GM12878 (cell line): ENCODE data around the gene CCDC43. TPM values are rescaled to one million over a fixed set of nuclear protein-coding genes. Genes with fewer than 3 reads are reported as not detected.

Experiments used
- BMI1 ChIP-seq: fragments of 450-650 bp; IDR thresholded peaks from 2 replicates; pipeline ENCODE4 v1.6.1; 2016; ENCODE audit warnings: mild to moderate bottlenecking, moderate library complexity, borderline replicate concordance
- CBFB ChIP-seq: IDR thresholded peaks from 2 replicates; pipeline ENCODE4 v1.6.1; 2016; ENCODE audit warnings: antibody characterized with exemption, low read depth
- CREB1 ChIP-seq: IDR thresholded peaks from 2 replicates; pipeline ENCODE4 v1.6.1; 2012; ENCODE audit warnings: low read depth, mild to moderate bottlenecking, inconsistent platforms
- CREM ChIP-seq: IDR thresholded peaks from 2 replicates; pipeline ENCODE4 v1.6.1; 2014; ENCODE audit warnings: antibody characterized with exemption, low read depth
- E2F4 ChIP-seq: IDR thresholded peaks from 2 replicates; pipeline ENCODE4 v1.6.1; 2012; ENCODE audit warnings: low read depth, low read length, improper control_type of control experiment
- ESRRA ChIP-seq: IDR thresholded peaks from 2 replicates; pipeline ENCODE4 v1.6.1; 2012; ENCODE audit warnings: mild to moderate bottlenecking, low read length, improper control_type of control experiment
- FOXK2 ChIP-seq: fragments of 450-650 bp; IDR thresholded peaks from 2 replicates; pipeline ENCODE4 v1.6.1; 2017; ENCODE audit warnings: mild to moderate bottlenecking, moderate library complexity
- GATAD2B ChIP-seq: fragments of 450-650 bp; conservative IDR thresholded peaks from 2 replicates; pipeline ENCODE4 v1.6.1; 2017; ENCODE audit warnings: low read depth, mild to moderate bottlenecking, moderate library complexity
- HDGF ChIP-seq: fragments of 450-650 bp; IDR thresholded peaks from 2 replicates; pipeline ENCODE4 v1.6.1; 2016; ENCODE audit warnings: antibody characterized with exemption
- IKZF2 ChIP-seq, 2 experiments: fragments of 450-650 bp; IDR thresholded peaks; 2 replicates each; pipeline ENCODE4 v1.6.1; 2017; ENCODE audit warnings: mild to moderate bottlenecking in 2 of 2, moderate library complexity in 2 of 2
- JUND ChIP-seq: IDR thresholded peaks from 2 replicates; pipeline ENCODE4 v1.6.1; 2012; ENCODE audit warnings: low read depth, mild to moderate bottlenecking, low read length, improper control_type of control experiment, moderate library complexity
- NFXL1 ChIP-seq: fragments of 450-650 bp; IDR thresholded peaks from 2 replicates; pipeline ENCODE4 v1.6.1; 2017; ENCODE audit warnings: antibody characterized with exemption, mild to moderate bottlenecking, borderline replicate concordance
- NR2F1 ChIP-seq: fragments of 450-650 bp; conservative IDR thresholded peaks from 2 replicates; pipeline ENCODE4 v1.6.1; 2017; ENCODE audit warnings: mild to moderate bottlenecking
- NRF1 ChIP-seq: conservative IDR thresholded peaks from 2 replicates; pipeline ENCODE4 v1.6.1; 2011; ENCODE audit warnings: mild to moderate bottlenecking, low read depth, low read length, improper control_type of control experiment
- POLR2AphosphoS5 ChIP-seq: IDR thresholded peaks from 2 replicates; pipeline ENCODE4 v1.6.1; 2011; ENCODE audit warnings: mild to moderate bottlenecking, low read length, inconsistent platforms
- RAD51 ChIP-seq: fragments of 450-650 bp; IDR thresholded peaks from 2 replicates; pipeline ENCODE4 v1.6.1; 2016; ENCODE audit warnings: moderate library complexity, mild to moderate bottlenecking, inconsistent platforms
- RB1 ChIP-seq: fragments of 450-650 bp; formaldehyde crosslinking; IDR thresholded peaks from 2 replicates; pipeline ENCODE4 v1.6.1; 2017; ENCODE audit warnings: mild to moderate bottlenecking, borderline replicate concordance
- REST ChIP-seq: IDR thresholded peaks from 2 replicates; pipeline ENCODE4 v1.6.1; 2012; ENCODE audit warnings: mild to moderate bottlenecking, low read depth, low read length
- SMAD5 ChIP-seq: IDR thresholded peaks from 2 replicates; pipeline ENCODE4 v1.6.1; 2016; ENCODE audit warnings: antibody characterized with exemption, low read depth
- ZNF687 ChIP-seq: fragments of 450-650 bp; IDR thresholded peaks from 2 replicates; pipeline ENCODE4 v1.6.1; 2017; ENCODE audit warnings: mild to moderate bottlenecking, moderate library complexity
- polyA plus RNA-seq, 11 experiments: library from polyadenylated mRNA; depleted of rRNA in 4 of 11; unstranded in 6 of 11; stranded (reverse) in 5 of 11; fragments of >200 nt; fragmentation: Nextera tagmentation in 4 of 11; fragmentation: Illumina TruSeq in 1 of 11; extraction: Ambion mirVana in 4 of 11; extraction: Trizol in 1 of 11; gene quantifications; 1 replicate in 1 of 11; 2 replicates in 10 of 11; pipeline versions ENCODE4 v1.2.1 to v1.2.3, GENCODE V29; 2011 to 2016; ENCODE audit warnings: inconsistent platforms in 2 of 11, missing spikeins in 2 of 11, low read depth in 1 of 11
- total RNA-seq, 4 experiments: library from RNA; depleted of rRNA in 3 of 4; stranded (reverse); fragments of >200 nt in 3 of 4; fragmentation: Illumina TruSeq in 1 of 4; extraction: Trizol in 1 of 4; gene quantifications; 2 replicates each; pipeline versions ENCODE4 v1.2.1 to v1.2.3, GENCODE V29; 2013 to 2021
- TF ChIP-seq, protein P1 (sequence below): fragments of 450-650 bp; IDR thresholded peaks from 2 replicates; pipeline ENCODE4 v1.6.1; 2017; ENCODE audit warnings: low read depth, mild to moderate bottlenecking, moderate library complexity

CCDC43 gene
- total and polyA plus RNA-seq, 10 of the 15 experiments (the other 5 are each of a cell fraction or from before 2014, with no cell fraction given), result 10.8 to 42.3 (median 24.1) TPM

DNA sequence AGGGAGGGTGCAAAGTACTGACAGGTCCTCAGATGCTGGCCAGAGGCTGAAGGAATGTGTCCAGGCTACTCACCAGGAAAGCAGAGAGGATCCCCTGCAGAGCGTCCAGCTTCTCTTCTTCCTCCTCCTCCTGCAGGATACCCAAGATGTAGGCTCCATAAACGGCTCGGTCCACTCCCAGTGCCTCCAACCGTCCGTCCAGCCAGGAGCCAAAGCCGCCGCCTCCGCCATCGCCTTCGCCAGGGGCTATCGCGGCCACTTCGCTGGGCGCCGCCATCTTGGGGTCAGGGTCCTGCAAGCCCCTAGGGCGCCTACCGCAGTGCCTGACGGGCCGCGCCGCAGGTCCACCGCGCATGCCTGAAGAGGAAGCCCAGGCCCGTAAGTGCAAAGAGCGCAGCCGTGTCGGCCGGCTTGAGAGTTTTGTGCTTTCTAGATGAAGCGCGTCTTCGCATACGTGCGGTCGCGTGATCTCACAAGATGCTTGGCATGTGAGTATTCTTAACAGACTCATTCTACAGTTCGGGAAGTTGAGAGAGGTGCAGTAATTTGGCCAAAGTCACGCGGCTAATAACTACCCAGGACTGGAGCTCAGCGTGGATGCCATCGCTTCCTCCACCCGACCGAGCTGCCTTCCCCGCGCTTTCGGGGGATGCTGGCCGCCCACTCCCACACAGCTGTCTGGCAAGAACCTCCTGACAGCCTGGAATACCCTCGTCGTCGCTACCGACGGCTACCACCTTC, at the start of gene CCDC43 (continued):
- TF ChIP-seq REST (no peak), JUND (0 out of 2 replicates have a peak, but pooled peaks have one; percentile 7), POLR2AphosphoS5 (peak; percentile 88), GATAD2B (no peak; the same call in none of the 2 replicates), CBFB (peak; percentile 86), RB1 (0 out of 2 replicates have a peak, but pooled peaks have one; percentile 40), FOXK2 (no peak), NFXL1 (no peak), SMAD5 (peak; percentile 70; the same call in 1 of the 2 replicates), IKZF2 (IDR thresholded peaks at IDR 0.05) (no peak), BMI1 (no peak), NRF1 (peak; percentile 69), ZNF687 (peak; percentile 64; the same call in 1 of the 2 replicates), CREB1 (0 out of 2 replicates have a peak, but pooled peaks have one; percentile 34), ESRRA (0 out of 2 replicates have a peak, but pooled peaks have one; percentile 29), HDGF (0 out of 2 replicates have a peak, but pooled peaks have one; percentile 15), NR2F1 (peak; percentile 96), E2F4 (no peak), CREM (peak; percentile 35; the same call in 1 of the 2 replicates), RAD51 (no peak)
- TF ChIP-seq, protein P1, sequence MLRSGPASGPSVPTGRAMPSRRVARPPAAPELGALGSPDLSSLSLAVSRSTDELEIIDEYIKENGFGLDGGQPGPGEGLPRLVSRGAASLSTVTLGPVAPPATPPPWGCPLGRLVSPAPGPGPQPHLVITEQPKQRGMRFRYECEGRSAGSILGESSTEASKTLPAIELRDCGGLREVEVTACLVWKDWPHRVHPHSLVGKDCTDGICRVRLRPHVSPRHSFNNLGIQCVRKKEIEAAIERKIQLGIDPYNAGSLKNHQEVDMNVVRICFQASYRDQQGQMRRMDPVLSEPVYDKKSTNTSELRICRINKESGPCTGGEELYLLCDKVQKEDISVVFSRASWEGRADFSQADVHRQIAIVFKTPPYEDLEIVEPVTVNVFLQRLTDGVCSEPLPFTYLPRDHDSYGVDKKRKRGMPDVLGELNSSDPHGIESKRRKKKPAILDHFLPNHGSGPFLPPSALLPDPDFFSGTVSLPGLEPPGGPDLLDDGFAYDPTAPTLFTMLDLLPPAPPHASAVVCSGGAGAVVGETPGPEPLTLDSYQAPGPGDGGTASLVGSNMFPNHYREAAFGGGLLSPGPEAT, result peak; percentile 86
